Right atrium auricular region (tissue), 2 donors: Measurements from ENCODE around the gene MAGI2. TPM values are rescaled to one million over a fixed set of nuclear protein-coding genes. Genes with fewer than 3 reads are reported as not detected.

Source experiments
- DNase-seq: peaks from one replicate; pipeline ENCODE4 v3.0.0-alpha.2; 2019; ENCODE audit warnings: low spot score
- H3K27ac ChIP-seq, 2 donors: fragments of 200-600 bp; sonication (generic); 1 replicate in 1 of 2; 2 replicates in 1 of 2; pipeline ENCODE4 v1.5.1; 2016 to 2019
- H3K27me3 ChIP-seq, 2 donors: fragments of 200-600 bp; sonication (generic); one replicate each; pipeline versions ENCODE4 v1.5.1 to v1.6.0; 2017 to 2019
- H3K36me3 ChIP-seq: fragments of 200-600 bp; sonication (generic); one replicate; pipeline ENCODE4 v1.5.1; 2016
- H3K4me1 ChIP-seq, 2 donors: fragments of 200-600 bp; sonication (generic); one replicate each; pipeline versions ENCODE4 v1.5.1 to v1.6.0; 2017 to 2019
- H3K4me3 ChIP-seq, 2 donors: fragments of 200-600 bp; sonication (generic); 1 replicate in 1 of 2; 2 replicates in 1 of 2; pipeline ENCODE4 v1.5.1; 2017 to 2019; ENCODE audit warnings: mild to moderate bottlenecking in 1 of 2, moderate library complexity in 1 of 2
- H3K9me3 ChIP-seq, 2 donors: fragments of 200-600 bp; sonication (generic); one replicate each; pipeline ENCODE4 v1.5.1; 2019
- total RNA-seq, 2 donors: library from RNA; depleted of rRNA; stranded (reverse); fragments of >200 nt; gene quantifications; one replicate each; pipeline ENCODE4 v1.1.0, GENCODE V29; 2016
- TF ChIP-seq, protein P1 (sequence below), 2 donors: fragments of 200-600 bp; sonication (generic); IDR thresholded peaks; one replicate each; pipeline ENCODE4 v1.5.1; 2019; ENCODE audit warnings: antibody characterized with exemption in 2 of 2

The MAGI2 gene
- total RNA-seq, 2 donors from 2014 or later = 5.9 to 6.0 TPM

DNA sequence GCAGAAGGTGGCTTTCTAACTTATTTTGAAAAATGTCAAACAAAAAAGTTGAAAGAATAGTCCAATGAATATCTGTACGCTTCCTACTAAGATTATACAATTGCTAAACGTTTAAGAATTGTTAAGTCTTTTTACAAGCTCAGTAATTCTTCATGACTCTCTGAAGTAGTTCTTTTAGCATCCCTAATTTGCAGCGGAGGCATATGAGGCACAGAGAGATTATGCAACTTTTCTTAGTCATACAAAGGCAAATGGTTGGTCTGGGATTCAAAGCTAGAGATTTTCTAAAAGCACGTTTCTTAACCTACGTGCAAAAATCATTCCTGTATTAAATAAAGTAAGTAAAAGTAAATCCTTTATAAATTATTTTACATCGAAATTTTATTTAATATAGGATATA lies 254.2 kb downstream of the MAGI2 start:
- no peak overlapping the region for H3K4me3 ChIP-seq
- no peaks in the 10 kb centered on the region for H3K36me3 ChIP-seq
- H3K27ac ChIP-seq = no peak overlapping the region
- TF ChIP-seq, protein P1, sequence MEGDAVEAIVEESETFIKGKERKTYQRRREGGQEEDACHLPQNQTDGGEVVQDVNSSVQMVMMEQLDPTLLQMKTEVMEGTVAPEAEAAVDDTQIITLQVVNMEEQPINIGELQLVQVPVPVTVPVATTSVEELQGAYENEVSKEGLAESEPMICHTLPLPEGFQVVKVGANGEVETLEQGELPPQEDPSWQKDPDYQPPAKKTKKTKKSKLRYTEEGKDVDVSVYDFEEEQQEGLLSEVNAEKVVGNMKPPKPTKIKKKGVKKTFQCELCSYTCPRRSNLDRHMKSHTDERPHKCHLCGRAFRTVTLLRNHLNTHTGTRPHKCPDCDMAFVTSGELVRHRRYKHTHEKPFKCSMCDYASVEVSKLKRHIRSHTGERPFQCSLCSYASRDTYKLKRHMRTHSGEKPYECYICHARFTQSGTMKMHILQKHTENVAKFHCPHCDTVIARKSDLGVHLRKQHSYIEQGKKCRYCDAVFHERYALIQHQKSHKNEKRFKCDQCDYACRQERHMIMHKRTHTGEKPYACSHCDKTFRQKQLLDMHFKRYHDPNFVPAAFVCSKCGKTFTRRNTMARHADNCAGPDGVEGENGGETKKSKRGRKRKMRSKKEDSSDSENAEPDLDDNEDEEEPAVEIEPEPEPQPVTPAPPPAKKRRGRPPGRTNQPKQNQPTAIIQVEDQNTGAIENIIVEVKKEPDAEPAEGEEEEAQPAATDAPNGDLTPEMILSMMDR (IDR thresholded peaks at IDR 0.05) = no peak
- DNase-seq = no peak
- H3K9me3 ChIP-seq = no peaks in the 10 kb centered on the region
- no peaks in the 10 kb centered on the region for H3K4me1 ChIP-seq
- H3K27me3 ChIP-seq = no peaks in the 10 kb centered on the region

- H3K27ac ChIP-seq = no peak overlapping the region
- H3K27me3 ChIP-seq = no peaks in the 10 kb centered on the region
- H3K4me1 ChIP-seq = no peaks in the 10 kb centered on the region
- no peak for DNase-seq
- no peak overlapping the region for H3K4me3 ChIP-seq
- H3K9me3 ChIP-seq = no peaks in the 10 kb centered on the region
- no peaks in the 10 kb centered on the region for H3K36me3 ChIP-seq
- TF ChIP-seq, protein P1 (IDR thresholded peaks at IDR 0.05) = no peak
These were observed 267.9 kb downstream of the MAGI2 start for GRCh38 chr7:79185605-79186004.

GRCh38 chr7:79182283-79182682 lies 271.2 kb downstream of the MAGI2 start:
- no peak for DNase-seq
- no peak overlapping the region for H3K4me3 ChIP-seq
- TF ChIP-seq, protein P1 (IDR thresholded peaks at IDR 0.05) = no peak
- no peaks in the 10 kb centered on the region for H3K27me3 ChIP-seq
- H3K4me1 ChIP-seq = no peaks in the 10 kb centered on the region
- no peaks in the 10 kb centered on the region for H3K9me3 ChIP-seq
- no peaks in the 10 kb centered on the region for H3K36me3 ChIP-seq
- no peak overlapping the region for H3K27ac ChIP-seq

GRCh38 chr7:79180533-79180932 lies 272.9 kb downstream of the MAGI2 start:
- Histone ChIP-seq H3K27me3 (no peaks in the 10 kb centered on the region), H3K4me1 (no peaks in the 10 kb centered on the region), H3K27ac (no peak overlapping the region), H3K4me3 (no peak overlapping the region), H3K36me3 (no peaks in the 10 kb centered on the region), H3K9me3 (no peaks in the 10 kb centered on the region)
- TF ChIP-seq, protein P1 (IDR thresholded peaks at IDR 0.05) = no peak
- DNase-seq = no peak

DNA sequence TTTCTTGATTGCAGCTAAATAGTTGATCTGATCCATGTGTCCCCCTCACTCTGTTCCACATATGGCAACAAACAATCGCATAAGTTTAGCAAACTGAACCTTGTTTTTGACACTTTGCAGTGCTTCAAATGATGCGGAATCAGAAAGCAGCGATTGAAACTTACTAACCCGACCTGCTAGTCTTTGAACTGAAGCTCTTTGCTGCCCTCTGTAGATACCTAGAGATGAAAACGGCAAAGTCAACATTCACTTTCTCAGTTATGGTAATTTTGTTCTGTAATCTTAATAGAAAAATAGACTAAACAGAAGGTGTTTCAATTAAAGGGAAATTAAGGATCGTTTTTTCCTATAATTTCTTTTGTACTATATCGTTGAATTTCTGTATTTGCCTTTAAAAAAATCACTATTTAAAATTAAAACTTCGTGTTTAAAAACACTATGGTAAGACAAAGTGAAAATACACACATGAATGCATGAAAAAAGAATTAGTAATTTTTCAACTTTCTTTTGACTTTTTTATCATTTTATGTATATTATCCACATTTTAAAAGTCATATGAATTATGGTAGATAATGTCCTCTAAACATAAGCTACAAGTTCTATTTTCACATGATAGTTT lies 276.5 kb downstream of the MAGI2 start:
- H3K27me3 ChIP-seq = no peaks in the 10 kb centered on the region
- DNase-seq = no peak
- H3K9me3 ChIP-seq = no peaks in the 10 kb centered on the region
- TF ChIP-seq, protein P1 (IDR thresholded peaks at IDR 0.05) = peak in 1 of 2 donors; percentile 67
- H3K4me3 ChIP-seq = no peak overlapping the region
- H3K36me3 ChIP-seq = no peaks in the 10 kb centered on the region
- H3K27ac ChIP-seq = no peak overlapping the region
- no peaks in the 10 kb centered on the region for H3K4me1 ChIP-seq

- Histone ChIP-seq H3K9me3 (no peaks in the 10 kb centered on the region), H3K27ac (no peak overlapping the region), H3K27me3 (no peaks in the 10 kb centered on the region), H3K36me3 (no peaks in the 10 kb centered on the region), H3K4me3 (no peak overlapping the region), H3K4me1 (no peaks in the 10 kb centered on the region)
- TF ChIP-seq, protein P1 (IDR thresholded peaks at IDR 0.05) = no peak
- DNase-seq = no peak
These were observed 278.1 kb downstream of the MAGI2 start for GRCh38 chr7:79175374-79175773.
